Measurements from ENCODE around the gene KIF6. TPM values are rescaled to one million over a fixed set of nuclear protein-coding genes. Genes with fewer than 3 reads are reported as not detected.

Gene KIF6
- total RNA-seq, 4 donors from 2014 or later: 0.40 to 1.3 (median 0.80) TPM

GRCh38 chr6:39360378-39360777 lies 364.8 kb downstream of the KIF6 start:
- Histone ChIP-seq H3K9me3 (no peaks in the 10 kb centered on the region), H3K4me1 (peaks cover 0 to 12% of the 10 kb centered on the region in 2 donors), H3K27me3 (no peaks in the 10 kb centered on the region), H3K4me3 (replicated peaks in 1 of 3) (no peak overlapping the region), H3K27ac (no peak overlapping the region), H3K36me3 (no peaks in the 10 kb centered on the region)
- 92 to 98% methylated on average over 9 of the region's 9 CpGs for WGBS, 2 donors
- intact Hi-C loops (cut with DNase I): loop anchor here (10.0 kb wide), 1 partner anchor 434 kb away; the partner anchor contains the start of gene DAAM2
- TF ChIP-seq POLR2A (IDR thresholded peaks at IDR 0.05): no peak
- no peak for TF ChIP-seq CTCF (IDR thresholded peaks at IDR 0.05)
- DNase-seq: no peak

DNA sequence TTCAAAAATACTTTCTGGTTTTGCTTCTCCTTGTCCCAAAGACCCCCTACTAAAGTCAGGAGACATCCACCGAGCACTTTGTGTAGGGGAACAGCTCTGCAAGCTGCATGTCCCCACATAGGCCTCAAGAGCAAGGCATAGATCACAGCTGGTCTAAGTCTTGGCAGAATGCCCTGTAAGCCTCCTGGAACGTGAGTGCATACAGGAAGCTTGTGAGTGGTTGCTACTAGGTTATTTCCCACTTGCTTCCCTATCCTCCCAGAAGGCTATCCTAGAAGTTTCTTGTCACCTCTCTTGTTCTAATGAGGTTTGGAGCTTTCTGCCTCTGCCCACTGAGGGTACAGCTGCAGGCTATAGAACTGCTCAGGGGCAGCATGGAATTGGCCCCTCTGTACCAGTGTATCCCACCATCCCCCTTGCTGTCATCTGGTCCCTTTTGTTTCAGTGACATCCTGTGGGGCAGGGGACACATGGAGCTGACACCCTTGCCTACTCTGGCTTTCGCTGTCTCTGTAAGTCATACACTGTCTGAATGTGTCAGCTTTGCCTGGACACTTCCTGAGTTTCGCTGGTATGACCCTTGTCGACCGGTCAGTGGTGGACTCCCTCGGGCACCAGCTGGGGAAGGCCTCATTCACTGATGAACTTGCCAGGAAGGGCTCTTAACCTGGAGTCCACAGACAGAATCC lies 367.1 kb downstream of the KIF6 start:
- Histone ChIP-seq H3K4me3 (replicated peaks in 1 of 3) (no peak overlapping the region), H3K9me3 (no peaks in the 10 kb centered on the region), H3K27ac (no peak overlapping the region), H3K4me1 (peaks cover 0 to 12% of the 10 kb centered on the region in 2 donors), H3K36me3 (no peaks in the 10 kb centered on the region), H3K27me3 (no peaks in the 10 kb centered on the region)
- no peak for TF ChIP-seq POLR2A (IDR thresholded peaks at IDR 0.05)
- no peak for TF ChIP-seq CTCF (IDR thresholded peaks at IDR 0.05)
- DNase-seq: peak; percentile 67 to 69
- 58 to 62% methylated on average over 7 of the region's 7 CpGs for WGBS, 2 donors
- intact Hi-C loops (cut with DNase I): no loop called here

GRCh38 chr6:39353698-39354315 lies 371.4 kb downstream of the KIF6 start:
- Histone ChIP-seq H3K4me1 (peaks cover 7 to 24% of the 10 kb centered on the region in 2 donors), H3K36me3 (no peaks in the 10 kb centered on the region), H3K4me3 (replicated peaks in 1 of 3) (no peak overlapping the region), H3K9me3 (no peaks in the 10 kb centered on the region), H3K27me3 (no peaks in the 10 kb centered on the region), H3K27ac (no peak overlapping the region)
- intact Hi-C loops (cut with DNase I): no loop called here
- TF ChIP-seq CTCF (IDR thresholded peaks at IDR 0.05) (no peak), POLR2A (IDR thresholded peaks at IDR 0.05) (no peak)
- no peak for DNase-seq
- 90 to 98% methylated on average over 7 of the region's 7 CpGs for WGBS, 2 donors

- Histone ChIP-seq H3K4me3 (replicated peaks in 1 of 3) (no peak overlapping the region), H3K9me3 (no peaks in the 10 kb centered on the region), H3K27me3 (no peaks in the 10 kb centered on the region), H3K36me3 (no peaks in the 10 kb centered on the region), H3K4me1 (peaks cover 13 to 33% of the 10 kb centered on the region in 2 donors), H3K27ac (peak overlapping the region in 2 of 3 donors; percentile 15 to 56)
- 33 to 40% methylated on average over 11 to 13 of the region's 13 CpGs for WGBS, 2 donors
- DNase-seq: peak; percentile 77 to 80
- intact Hi-C loops (cut with DNase I): no loop called here
- TF ChIP-seq POLR2A (IDR thresholded peaks at IDR 0.05): no peak
- TF ChIP-seq CTCF (IDR thresholded peaks at IDR 0.05): no peak
These were observed 374.3 kb downstream of the KIF6 start for GRCh38 chr6:39350723-39351505.
